GM08714 (cell line): Measurements from ENCODE around the gene CLTA.
"Not testable (repeated sequence)": the region's sequence is repeated elsewhere in the genome, so short reads cannot be mapped to it uniquely, and the experiment has no call there.

Source experiments
- H3K4me3 ChIP-seq: fragments of 200-500 bp; sonication (Bioruptor generic); 2 replicates; pipeline ENCODE4 v1.5.1; 2014; ENCODE audit warnings: mild to moderate bottlenecking, low read length, inconsistent platforms
- ZNF274 ChIP-seq: IDR thresholded peaks from 2 replicates; pipeline ENCODE4 v1.6.1; 2012; ENCODE audit warnings: mild to moderate bottlenecking, low read depth, low read length

CLTA gene

DNA sequence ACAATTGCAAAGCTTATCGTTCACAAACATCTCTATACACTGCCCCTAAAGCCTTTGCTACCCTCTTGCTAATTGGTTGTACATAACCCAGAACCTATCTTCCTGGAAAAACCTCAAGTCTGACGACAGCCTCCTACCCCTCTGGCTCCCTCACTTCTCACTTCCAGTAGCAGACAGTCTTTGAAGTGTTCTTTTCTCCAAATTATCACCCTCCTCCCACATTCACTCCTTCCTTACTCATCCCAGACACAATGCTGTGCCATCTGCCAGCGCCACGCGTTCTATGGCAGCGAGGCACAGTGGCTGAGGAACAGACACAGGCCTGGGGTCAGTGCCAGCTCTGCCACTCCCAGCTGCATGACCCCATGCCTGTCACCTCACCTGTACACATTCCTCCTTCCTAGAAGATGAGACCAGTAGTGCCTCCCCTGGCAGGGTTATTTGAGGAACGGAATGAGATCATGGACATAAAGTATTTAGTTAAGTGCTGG, 27.7 kb downstream of the CLTA start:
- H3K4me3 ChIP-seq = no peak overlapping the region
- no peak for TF ChIP-seq ZNF274

DNA sequence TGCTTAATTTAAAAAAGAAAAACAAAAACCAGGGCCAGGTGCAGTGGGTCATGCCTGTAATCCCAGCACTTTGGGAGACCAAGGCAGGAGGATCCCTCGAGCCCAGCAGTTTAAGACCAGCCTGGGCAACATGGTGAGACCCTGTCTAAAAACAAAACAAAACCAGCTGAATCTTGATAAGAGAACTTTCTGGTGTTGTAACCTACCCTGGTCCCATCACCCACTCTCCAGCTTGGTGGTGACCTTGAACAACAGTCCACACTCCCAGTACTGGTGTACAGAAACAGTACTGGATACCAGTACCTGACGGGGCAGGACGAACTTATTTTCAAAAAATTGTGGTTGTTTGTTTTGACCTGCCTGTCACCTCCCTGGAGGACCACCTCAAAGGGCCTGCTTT, 30.9 kb downstream of the CLTA start:
- H3K4me3 ChIP-seq = no peak overlapping the region
- no peak for TF ChIP-seq ZNF274

DNA sequence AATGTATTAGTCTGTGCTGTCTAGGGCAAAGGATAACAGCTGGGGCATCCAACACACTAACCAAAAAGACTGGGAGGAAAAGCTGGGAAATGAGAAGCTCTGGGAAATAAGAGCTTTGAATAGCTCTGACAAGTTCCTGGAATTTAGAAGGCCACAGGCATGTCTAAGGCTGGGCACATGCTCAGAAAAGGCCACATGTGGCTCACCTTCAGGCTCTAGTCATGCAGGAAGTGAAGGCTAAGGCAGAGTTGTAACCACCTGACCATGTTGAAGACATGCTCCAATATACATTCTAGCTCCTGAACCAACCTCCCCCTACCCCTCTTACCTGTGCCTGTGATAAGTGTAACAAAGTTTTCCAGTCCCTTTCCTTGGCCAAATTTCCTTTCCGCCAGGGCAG, 31.7 kb downstream of the CLTA start:
- no peak for TF ChIP-seq ZNF274
- no peak overlapping the region for H3K4me3 ChIP-seq

DNA sequence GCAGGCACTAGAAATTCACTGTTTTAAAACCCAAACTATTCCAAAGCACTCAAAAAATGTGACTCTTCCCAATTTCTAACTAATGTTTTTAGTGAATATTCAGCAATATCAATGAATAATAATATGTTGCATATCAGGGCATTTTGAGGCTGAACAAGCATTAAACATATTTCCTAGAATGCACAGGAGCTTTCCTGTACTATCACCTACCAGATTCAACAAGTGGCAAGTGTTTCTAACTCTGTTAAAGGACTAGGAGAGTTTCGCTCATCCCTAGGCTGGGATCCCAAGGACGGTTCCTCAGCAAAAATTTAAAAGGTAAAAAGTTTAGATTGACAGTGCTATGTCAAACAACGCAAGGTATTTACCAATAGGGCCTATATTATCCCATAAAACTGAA, 46.5 kb downstream of the CLTA start:
- H3K4me3 ChIP-seq = no peak overlapping the region
- TF ChIP-seq ZNF274 = no peak

DNA sequence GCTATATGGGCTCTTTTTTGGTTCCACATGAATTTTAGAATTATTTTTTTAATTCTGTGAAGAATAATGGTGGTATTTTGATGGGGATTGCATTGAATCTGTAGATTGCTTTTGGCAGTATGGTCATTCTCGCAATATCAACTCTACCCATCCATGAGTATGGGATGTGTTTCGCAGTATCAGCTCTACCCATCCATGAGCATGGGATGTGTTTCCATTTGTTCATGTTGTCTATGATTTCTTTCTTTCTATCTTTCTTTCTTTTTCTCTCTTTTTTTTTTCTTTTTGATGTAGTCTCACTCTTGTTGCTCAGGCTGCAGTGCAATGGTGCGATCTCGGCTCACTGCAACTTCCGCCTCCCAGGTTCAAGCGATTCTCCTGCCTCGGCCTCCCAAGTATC, 48.5 kb downstream of the CLTA start:
- not testable (repeated sequence) for H3K4me3 ChIP-seq

DNA sequence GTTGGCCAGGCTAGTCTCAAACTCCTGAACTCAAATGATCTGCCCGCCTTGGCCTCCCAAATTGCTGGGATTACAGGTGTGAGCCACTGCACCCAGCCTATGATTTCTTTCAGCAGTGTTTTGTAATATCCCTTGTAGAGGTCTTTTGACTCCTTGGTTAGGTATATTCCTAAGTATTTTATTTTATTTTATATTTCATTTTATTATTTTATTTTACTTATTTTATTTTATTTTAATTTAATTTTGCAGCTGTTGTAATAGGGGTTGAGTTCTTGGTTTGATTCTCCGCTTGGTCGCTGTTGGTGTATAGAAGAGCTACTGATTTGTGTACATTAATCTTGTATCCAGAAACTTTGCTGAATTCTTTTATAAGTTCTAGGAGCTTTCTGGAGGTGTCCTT, 49.0 kb downstream of the CLTA start:
- H3K4me3 ChIP-seq = not testable (repeated sequence)

DNA sequence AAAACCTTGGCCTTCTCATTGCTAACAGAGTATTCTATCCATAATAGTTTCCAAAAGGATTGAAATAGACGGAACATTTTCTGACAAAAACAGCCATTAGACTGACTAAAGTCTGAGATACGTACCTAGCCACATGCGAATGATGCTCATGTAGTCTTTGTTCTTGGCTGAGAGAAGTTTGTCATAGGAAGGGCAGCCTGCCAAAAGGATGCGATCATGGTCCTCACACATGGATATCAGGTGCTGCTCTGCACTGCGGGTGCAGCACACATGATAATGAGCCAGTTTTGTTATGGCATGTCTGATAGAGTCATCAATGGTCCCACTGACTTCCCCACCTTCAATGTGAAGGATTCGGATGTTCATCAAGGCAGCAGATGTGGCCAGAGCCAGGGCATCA, 55.2 kb downstream of the CLTA start:
- TF ChIP-seq ZNF274 = no peak

DNA sequence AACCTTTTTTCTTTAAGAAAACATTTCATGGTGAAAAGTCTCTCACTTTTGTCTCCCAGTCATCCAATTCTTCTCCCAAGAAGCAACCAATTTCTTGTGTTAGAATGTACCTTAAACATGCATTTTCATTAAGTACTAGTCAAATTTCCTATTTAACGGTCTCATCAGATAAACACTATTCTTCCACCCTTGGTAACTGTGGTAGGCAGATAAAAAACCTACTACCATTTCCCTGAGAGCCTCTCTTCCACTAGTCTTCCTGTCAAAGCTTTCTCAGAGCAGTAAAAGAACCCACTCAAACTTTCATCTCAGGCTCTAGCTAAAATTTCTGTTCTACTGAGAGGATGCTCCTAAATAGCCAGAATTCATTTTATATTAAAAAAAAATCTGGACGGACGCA, 56.6 kb downstream of the CLTA start:
- TF ChIP-seq ZNF274 = no peak
- H3K4me3 ChIP-seq = no peak overlapping the region

More for the DNA sequence above, 55.2 kb downstream of the CLTA start:
- no peak overlapping the region for H3K4me3 ChIP-seq

DNA sequence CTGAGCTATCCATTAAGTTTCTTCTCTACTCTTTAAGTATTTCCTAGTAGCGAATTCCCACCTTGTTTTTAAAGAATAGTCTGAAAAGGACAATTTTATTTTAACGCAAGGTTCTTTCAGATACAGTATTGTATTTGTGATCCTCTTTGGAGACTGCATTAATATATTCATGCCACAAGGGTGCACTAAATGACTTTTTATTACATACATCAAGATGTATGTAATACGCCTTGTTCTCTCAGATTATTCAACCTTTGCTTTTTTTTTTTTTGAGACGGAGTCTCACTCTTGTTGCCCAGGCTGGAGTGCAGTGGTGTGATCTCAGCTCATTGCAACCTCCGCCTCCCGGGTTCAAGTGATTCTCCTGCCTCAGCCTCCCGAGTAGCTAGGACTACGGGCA, 57.3 kb downstream of the CLTA start:
- not testable (repeated sequence) for H3K4me3 ChIP-seq

DNA sequence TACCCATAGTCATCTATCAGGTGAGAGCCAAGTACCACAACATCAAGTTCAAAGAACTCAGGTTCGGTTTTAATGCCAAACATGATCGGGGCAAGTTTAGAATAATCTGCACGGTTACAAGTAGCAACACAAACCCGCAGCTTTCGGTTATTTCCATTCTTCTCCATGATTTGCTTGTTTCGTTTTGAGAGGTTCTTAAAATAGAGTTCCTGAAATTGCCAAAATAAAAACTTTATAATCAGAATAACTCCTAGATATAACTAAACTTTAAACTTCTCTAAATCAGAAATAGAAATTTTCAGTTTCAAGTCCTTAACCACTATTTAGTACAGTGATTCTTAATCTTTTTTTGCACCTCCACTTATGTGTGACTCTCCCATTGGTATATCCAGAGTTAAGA, 58.5 kb downstream of the CLTA start:
- no peak overlapping the region for H3K4me3 ChIP-seq
- no peak for TF ChIP-seq ZNF274

DNA sequence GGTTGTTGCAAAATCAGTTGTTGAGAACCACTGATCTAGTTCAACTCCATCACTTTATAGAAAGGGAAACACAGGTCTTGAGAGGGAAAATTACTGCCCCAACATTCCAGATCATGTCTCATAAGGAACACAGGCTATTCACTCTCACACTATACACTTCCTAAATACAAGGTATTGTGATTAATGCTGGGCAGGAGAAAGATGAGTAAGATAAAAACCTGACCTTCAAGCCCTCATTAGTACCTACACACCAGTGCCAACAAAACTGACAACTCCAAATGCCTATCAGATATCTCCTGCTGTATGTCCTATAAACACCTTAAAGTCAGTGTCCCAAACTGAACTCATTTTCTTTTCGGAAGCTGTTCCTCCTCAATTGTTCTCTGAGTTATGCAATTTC, 59.4 kb downstream of the CLTA start:
- no peak overlapping the region for H3K4me3 ChIP-seq
- TF ChIP-seq ZNF274 = no peak

DNA sequence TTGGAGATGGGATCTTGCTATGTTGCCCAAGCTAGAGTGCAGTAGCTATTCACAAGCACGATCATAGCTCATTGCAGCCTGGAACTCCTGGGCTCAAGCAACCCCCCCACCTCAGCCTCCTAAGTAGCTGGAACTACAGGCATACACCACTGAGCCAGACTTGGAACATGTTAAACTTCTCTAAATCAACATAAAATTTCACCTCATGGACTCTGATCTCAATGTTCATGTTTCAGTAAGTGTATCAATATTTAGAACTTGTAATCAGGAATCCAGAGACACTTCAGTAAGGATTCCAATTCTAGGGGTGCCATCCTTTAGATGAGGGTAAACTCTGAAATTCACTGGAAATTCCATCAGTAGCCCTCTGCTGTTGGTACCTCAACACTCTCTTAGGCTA, 60.7 kb downstream of the CLTA start:
- H3K4me3 ChIP-seq = no peak overlapping the region
- no peak for TF ChIP-seq ZNF274

DNA sequence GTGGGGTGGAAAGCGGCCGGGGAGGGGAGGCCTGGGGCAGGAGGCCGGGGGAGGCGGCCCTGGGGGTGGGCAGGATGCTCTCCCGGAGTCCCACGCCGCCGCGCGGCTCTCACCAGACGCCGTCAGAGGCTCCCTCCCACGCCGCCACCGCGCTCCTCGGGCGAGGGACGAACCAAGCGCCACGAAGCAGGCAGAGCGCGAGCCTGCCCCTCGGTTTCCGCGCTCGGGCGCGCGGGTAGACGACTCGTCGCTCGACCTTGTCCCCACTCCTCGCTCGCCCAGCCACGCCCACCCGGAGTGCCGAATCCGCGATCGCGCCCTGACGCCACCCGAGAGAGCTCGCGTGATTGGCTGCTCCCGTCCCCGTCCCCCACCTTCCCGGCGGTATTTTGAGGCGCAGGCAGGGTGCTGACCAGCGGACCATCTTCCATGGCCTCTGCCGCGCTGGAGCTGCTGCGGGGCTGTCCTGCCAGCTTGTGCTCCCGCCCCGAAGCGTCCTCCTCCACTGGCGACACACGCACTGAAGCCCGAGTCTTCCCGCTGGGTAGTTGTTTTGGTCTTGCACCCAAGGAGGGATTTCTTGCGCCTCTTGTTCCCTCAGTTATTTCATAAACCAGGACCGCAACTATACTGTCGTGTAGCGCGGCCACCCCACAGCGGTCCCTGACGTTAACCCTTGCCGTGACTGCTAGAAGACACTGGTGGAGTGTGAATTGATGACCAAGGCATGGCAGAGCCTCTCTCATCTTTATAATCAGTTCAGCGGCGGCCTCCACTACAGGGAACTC, 67.7 kb downstream of the CLTA start, which contains the start of gene GNE:
Gene GNE, minus strand, starts transcription at position 241 of the 788 bp plus-strand sequence. CDS start 9,093 bp downstream, outside the sequence.
- TF ChIP-seq ZNF274 = no peak
- peak within 1 kb of the TSS; percentile 71 for H3K4me3 ChIP-seq

DNA sequence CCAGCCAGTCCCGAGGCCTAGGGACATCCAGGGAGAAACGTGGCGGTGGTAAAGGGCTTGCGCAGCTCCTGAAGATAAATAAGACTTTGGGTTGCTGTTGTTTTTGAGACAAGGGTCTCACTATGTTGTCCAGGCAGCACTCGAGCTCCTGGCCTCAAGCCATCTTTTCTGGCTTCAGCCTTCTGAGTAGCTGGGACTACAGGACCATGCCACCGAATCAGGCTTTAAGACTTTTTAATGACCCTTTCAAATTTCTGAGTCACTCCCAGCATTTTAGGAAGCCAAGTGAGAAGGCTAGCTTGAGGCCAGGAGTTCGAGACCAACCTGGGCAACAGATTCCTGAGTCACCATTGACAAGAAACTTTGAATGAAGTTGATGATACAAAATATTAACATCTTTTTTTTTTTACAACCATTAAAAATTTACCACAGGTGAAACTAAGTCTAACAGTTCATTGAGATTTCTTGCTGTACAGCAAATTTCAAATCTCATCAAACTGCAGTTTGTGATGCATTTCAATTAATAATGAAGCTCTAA, 68.3 kb downstream of the CLTA start:
- peak overlapping the region; percentile 71 for H3K4me3 ChIP-seq
- no peak for TF ChIP-seq ZNF274
